HG03571 (cell line): ENCODE results near the gene FLT1.

Experiments
- ATAC-seq: cut with Tn5 transposase; IDR thresholded peaks from one replicate; pipeline ENCODE4 v1.9.1; 2021; ENCODE audit not compliant: unreplicated experiment

The FLT1 gene

DNA sequence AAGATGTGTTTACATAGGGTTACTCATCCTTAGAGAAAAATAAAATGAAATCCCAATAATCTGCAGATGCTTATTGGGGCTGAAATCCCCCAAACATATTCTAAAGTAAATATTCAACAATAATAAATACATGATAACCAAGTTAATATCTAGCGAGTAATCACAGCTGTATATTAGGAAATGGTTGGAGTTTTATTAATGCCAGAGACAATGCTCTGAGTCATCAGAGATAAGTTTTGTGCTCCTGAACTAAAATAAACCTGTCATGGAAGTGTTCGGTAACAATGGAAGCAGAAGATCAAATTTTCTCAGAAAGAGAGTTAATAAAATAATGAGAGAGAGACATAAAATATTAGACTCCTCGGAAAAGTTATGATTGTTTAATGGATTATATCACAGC, 31.4 kb downstream of the FLT1 start:
- no peak for ATAC-seq

DNA sequence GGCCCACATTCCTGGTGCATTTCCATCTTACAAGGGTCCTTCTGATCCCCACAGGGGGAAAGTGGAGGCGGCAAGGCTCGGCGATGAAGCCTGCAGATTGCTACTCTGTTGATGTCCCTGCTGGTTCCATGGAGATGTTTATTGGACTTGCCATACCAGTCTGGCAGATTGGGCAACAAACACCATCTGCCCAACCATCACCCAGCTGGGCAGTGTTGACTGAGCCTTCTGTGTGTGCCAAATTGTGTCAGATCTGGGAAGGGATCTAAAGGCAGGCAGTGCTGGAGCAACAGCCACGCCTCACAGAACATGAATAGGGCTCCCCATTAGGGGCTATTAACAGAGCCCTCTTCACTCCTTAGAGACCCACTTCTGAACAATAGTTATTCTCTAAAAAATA, 35.0 kb downstream of the FLT1 start:
- ATAC-seq, result no peak

GRCh38 chr13:28458608-28459007, 36.3 kb downstream of the FLT1 start:
- ATAC-seq, result no peak

DNA sequence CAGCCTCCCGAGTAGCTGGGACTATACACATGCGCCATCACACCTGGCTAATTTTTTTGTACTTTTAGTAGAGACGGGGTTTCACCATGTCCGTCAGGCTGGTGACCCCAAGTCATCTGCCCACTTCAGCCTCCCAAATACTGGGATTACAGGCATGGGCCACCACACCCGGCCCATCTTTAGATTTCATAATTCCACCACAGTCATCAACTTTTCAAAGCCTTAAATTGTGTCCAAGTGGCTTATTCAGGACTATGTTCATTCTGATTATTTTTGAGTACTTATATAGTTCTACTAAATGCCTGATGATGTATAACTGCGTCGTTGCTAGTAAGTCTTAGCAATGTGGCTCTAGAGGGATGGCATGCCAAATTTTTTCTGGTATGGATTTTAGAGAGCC, 36.9 kb downstream of the FLT1 start:
- no peak for ATAC-seq

- no peak for ATAC-seq
Observed at GRCh38 chr13:28457521-28457920, 37.4 kb downstream of the FLT1 start.

DNA sequence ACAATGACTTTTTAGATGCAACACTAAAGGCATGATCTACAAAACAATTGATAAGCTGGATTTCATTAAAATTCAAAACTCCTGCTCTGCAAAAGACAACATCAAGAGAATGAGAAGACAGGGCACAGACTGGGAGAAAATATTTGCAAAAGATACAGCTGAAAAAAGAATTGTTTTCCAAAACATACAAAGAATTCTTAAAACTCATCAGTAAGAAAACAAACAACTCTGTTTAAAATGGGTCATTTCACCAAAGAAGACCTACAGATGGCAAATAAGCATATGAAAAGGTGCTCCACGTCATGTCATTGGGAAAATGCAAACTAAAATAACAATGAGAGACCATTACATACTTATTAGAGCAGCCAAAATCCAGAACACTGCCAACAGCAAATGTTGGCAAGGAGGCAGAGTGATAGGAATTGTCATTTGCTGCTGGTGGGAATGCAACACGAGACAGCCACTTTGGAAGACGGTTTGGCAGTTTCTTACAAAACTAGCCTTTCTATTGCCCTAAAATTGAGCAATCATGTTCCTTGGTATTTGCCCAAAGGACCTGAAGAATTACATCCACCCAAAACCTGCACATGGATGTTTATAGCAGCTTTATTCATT, 39.2 kb downstream of the FLT1 start:
- ATAC-seq, result no peak

- ATAC-seq, result no peak
Observed at GRCh38 chr13:28452755-28453154, 42.2 kb downstream of the FLT1 start.

GRCh38 chr13:28451482-28452217, 43.3 kb downstream of the FLT1 start:
- no peak for ATAC-seq

DNA sequence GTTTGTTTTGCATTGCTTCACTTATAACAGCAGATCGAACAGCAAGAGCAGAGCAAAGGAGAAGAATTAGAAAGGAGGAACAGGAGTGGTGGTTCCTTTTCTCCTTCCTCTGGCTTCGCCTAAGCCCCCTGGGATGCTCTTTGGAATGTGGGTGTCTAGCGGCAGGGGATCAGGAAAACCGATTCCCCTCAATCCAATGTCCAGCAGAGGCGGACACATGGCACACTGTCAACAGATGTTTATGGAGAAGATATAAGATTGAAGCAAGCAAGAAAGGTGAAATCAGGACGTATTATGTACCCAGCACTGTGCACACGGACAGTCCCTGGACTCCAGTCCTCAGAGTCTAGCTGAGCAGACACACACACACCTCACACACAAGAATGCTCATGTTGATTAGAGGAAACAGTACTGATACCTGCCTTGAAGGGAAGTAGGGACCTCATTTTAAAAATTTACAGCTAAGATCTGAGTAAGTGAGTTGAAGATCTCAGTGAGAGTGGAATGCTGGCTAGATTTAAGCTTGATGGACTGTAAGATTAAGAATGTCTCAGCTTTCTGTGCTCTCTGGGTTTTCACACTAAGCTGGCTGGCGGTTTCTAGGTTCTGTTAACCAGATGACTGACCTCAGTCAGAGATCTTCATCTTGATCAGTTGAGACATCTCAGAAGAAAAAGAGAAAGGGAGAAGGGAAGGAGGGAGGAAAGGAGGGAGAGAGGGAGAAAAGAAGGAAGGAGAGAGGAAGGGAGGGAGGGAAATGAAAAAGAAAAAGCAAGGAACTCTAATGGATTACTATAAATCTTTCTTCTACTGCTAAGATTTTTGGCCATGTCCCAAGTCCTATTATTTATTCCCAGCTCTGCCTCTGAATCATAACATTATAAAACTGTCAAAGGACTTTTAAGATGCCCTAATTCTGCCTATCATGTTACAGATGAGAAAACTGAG, 44.8 kb downstream of the FLT1 start:
- ATAC-seq, result no peak

- ATAC-seq, result no peak
Observed at GRCh38 chr13:28448651-28449358, 46.1 kb downstream of the FLT1 start.

DNA sequence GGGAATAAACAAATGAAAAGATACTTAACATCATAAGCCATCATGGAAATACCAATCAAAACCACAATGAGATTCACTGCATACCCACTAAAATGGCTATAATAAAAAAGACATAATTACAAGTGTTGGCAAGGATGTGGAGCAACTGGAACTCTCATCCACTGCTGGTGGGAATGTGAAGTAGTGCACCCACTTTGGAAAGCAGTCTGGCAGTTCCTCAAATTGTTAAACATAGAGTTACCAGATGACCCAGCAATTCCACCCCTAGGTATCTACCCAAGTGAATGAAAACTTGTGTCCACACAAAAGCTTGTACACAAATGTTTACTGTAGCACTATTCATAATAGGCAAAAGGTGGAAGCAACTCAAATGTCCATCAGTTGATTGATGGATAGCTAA, 46.9 kb downstream of the FLT1 start:
- ATAC-seq, result no peak

GRCh38 chr13:28447206-28447605, 47.7 kb downstream of the FLT1 start:
- no peak for ATAC-seq

- no peak for ATAC-seq
Observed at GRCh38 chr13:28442839-28443238, 52.1 kb downstream of the FLT1 start.

DNA sequence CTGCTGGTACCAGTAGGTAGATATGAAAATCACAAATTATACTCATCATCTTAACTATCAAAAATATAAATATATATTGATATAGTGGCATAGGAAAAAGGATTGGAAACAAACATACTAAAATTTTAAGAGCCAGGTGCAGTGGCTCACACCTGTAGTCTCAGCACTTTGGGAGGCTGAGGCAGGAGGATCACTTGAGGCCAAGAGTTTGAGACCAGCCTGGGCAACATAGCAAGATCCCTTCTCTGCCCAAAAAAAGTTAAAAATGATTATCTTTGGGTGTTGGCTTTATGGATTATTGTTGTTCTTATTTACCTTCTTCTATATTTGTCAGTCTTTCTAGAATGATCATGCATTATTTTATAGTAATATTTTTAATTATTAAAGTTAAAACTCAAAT, 53.4 kb downstream of the FLT1 start:
- ATAC-seq, result no peak

DNA sequence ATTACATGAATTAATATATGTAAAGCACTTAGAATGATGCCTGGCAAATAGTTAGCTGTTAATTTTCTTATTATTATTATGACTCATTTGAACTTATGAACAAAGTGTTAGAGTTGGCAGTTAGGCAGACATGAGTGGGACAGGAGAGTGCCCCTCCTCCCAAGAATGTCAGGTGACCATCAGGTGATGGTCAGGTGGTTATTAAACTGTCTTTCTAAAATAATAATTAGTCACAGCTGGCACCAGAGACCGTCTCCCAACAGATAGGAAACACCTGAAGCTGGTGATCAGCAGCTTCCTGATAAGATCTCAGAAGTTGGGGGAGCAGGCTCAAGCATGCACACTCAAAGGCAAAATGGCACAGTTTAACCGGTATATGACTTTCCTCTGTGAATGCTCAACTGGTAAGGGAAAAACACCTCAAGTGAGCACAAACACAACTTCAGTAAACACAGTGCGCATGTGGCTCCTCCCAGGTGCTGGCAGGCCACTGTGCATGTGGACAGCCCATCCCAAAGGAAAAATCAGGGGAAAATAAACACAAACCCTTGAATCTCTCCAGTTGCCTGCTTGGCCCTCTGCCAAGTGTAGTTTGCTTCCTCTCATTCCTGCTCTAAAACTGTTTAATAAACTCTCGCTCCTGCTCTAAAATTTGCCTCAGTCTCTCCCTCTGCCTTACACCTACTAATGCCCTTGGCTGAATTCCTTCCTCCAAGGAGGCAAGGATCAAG, 54.0 kb downstream of the FLT1 start:
- ATAC-seq, result no peak

DNA sequence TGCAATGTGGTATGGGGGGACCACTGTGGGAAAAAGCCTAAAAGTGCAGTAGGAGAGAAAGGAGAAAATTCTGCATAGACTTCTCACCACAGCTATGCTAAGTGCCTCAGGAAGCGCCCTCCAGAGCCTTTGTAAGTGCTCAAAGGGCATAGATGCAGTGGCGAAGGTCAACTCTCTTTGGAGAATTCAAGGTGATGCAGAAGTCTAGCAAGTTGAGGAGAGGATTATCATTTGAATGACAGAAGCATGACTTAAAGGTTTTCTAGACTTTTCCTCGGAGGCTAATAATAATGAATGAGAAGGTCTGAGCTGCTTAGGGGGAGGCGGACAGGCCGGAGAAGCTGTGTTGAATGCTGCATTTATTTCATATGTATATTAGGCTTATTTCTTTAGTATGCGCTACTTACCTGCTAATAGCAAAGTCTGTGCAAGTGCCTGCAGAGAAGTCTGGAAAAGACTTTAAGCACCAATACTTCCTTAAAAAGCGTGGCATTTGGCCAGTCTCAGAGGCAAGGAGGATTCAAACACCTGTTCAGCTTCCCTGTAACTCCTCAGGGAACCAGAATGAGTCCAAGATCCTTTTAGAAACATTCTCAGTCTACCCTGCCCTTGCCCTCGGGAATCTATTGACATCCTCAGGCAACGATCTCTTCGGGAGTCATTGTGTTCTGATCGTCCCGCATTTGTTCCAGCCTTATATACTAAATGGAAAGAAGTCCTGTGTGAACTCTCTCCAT, 56.2 kb downstream of the FLT1 start:
- no peak for ATAC-seq

- no peak for ATAC-seq
Observed at GRCh38 chr13:28438067-28438466, 56.9 kb downstream of the FLT1 start.

GRCh38 chr13:28435917-28436316, 59.0 kb downstream of the FLT1 start:
- no peak for ATAC-seq

- no peak for ATAC-seq
Observed at GRCh38 chr13:28434926-28435325, 60.0 kb downstream of the FLT1 start.
